Measurements from ENCODE around the gene MKI67. TPM values are rescaled to one million over a fixed set of nuclear protein-coding genes. Genes with fewer than 3 reads are reported as not detected.

Gene MKI67
- total RNA-seq, 1 experiment from 2014 or later: 151 TPM

DNA sequence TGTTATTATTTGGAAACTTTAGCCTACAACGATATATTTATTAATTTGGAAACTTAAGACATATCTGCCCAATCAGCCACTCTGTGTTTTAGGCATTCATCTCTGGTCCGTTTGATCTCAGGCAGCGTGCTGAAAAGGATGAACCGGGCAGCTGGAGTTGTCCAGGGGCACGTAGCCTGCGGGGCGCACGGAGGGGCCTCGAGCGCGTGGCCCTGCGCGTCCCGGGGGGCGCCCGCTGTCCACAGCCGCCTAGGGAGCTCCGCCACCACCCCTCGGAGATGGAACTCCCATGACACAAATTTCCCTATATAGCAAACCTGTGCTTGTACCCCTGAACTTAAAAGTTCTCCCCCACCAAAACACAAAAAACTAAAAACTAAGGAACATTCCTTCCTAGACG lies 24.3 kb upstream of the MKI67 start:
- in situ Hi-C loops (cut with HindIII; ENCODE audit: low pct_unique_long_range_greater_than_20kb, low sequenced_read_pairs): no loop called here
- POLR2A ChIA-PET: no interaction called here
- DNase-seq (ENCODE audit: low read depth, low spot score) (no peak), ATAC-seq (no peak)
- Histone ChIP-seq H3K36me3 (ENCODE audit: control insufficient read depth, insufficient read depth, low read length) (no peaks in the 10 kb centered on the region), H3K9me3 (ENCODE audit: control insufficient read depth, insufficient read depth, low read depth, low read length) (no peaks in the 10 kb centered on the region), H3K27ac (ENCODE audit: low read length) (peak overlapping the region; percentile 26; the same call in 1 of the 2 replicates), H3K4me3 (ENCODE audit: low read depth in 2 of 2, low read length in 2 of 2) (peak overlapping the region; percentile 50 to 76), H3K27me3 (ENCODE audit: control insufficient read depth, insufficient read depth, low read length) (peaks cover 4% of the 10 kb centered on the region; the same call in 1 of the 2 replicates), H3K4me1 (ENCODE audit: control insufficient read depth, insufficient read depth, low read length) (no peaks in the 10 kb centered on the region)
- CTCF ChIA-PET: interaction anchor here (0.6 to 0.7 kb wide), 2 partner anchors 134 to 598 kb away, joined by 3 read pairs; no protein-coding TSS in a partner anchor
- BruUV-seq (replicated peaks): no TSS peak
- intact Hi-C loops (cut with micrococcal nuclease; ENCODE audit: unreplicated experiment): loop anchor here (2.0 to 10.0 kb wide), 2 partner anchors 72 to 246 kb away; partner anchors contain the start of gene PTPRE
- TF ChIP-seq SIN3A (IDR thresholded peaks at IDR 0.05; ENCODE audit: borderline replicate concordance, insufficient read depth, low read depth, low read length) (no peak), TCF7L2 (IDR thresholded peaks at IDR 0.05; ENCODE audit: low read depth, low read length) (no peak)

DNA sequence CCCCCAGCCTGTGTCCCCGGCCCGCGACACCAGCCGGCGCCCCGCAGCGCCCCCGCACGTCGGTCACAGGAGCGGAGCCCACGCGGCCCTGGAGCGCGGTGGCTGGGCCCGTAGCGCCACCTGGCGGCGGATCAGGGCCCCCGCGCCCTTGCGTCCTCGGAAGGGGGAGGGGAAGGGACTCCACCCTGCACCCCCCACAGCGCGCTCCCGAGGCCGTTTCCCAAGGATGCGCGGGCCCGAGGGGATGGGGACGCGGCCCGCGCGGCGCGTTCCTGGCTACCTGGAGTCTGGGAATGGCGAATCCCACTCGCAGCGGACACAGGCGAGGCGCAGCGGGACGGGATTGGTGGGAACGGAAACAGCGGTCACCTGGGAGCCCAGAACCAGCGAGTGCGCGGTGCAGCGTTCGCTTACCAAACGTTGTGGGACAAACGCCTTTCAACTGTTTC lies 23.8 kb upstream of the MKI67 start:
- no peak for TF ChIP-seq POLR2AphosphoS5 (IDR thresholded peaks at IDR 0.05; ENCODE audit: low read depth, low read length)
- TF ChIP-seq, protein P1, sequence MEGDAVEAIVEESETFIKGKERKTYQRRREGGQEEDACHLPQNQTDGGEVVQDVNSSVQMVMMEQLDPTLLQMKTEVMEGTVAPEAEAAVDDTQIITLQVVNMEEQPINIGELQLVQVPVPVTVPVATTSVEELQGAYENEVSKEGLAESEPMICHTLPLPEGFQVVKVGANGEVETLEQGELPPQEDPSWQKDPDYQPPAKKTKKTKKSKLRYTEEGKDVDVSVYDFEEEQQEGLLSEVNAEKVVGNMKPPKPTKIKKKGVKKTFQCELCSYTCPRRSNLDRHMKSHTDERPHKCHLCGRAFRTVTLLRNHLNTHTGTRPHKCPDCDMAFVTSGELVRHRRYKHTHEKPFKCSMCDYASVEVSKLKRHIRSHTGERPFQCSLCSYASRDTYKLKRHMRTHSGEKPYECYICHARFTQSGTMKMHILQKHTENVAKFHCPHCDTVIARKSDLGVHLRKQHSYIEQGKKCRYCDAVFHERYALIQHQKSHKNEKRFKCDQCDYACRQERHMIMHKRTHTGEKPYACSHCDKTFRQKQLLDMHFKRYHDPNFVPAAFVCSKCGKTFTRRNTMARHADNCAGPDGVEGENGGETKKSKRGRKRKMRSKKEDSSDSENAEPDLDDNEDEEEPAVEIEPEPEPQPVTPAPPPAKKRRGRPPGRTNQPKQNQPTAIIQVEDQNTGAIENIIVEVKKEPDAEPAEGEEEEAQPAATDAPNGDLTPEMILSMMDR (IDR thresholded peaks at IDR 0.05): peak; percentile 100
- H3K9me3 ChIP-seq (ENCODE audit: control insufficient read depth, insufficient read depth, low read depth, low read length): no peaks in the 10 kb centered on the region
- H3K4me1 ChIP-seq (ENCODE audit: control insufficient read depth, insufficient read depth, low read length): no peaks in the 10 kb centered on the region
- peak; percentile 99 for ATAC-seq
- BruUV-seq (replicated peaks): no TSS peak
- POLR2A ChIA-PET: no interaction called here
- peak overlapping the region; percentile 26; the same call in 1 of the 2 replicates for H3K27ac ChIP-seq (ENCODE audit: low read length)
- intact Hi-C loops (cut with micrococcal nuclease; ENCODE audit: unreplicated experiment) (loop anchor here (2.0 to 10.0 kb wide), 2 partner anchors 71 to 245 kb away; partner anchors contain the start of gene PTPRE), in situ Hi-C loops (cut with HindIII; ENCODE audit: low pct_unique_long_range_greater_than_20kb, low sequenced_read_pairs) (no loop called here)
- CTCF ChIA-PET: interaction anchor here (1.2 kb wide), 1 partner anchor 12 kb away, joined by 3 read pairs; no protein-coding TSS in a partner anchor
- peak overlapping the region; percentile 50 to 76 for H3K4me3 ChIP-seq (ENCODE audit: low read depth in 2 of 2, low read length in 2 of 2)
- no peaks in the 10 kb centered on the region for H3K36me3 ChIP-seq (ENCODE audit: control insufficient read depth, insufficient read depth, low read length)
- peaks cover 4% of the 10 kb centered on the region; the same call in 1 of the 2 replicates for H3K27me3 ChIP-seq (ENCODE audit: control insufficient read depth, insufficient read depth, low read length)
- no peak for DNase-seq (ENCODE audit: low read depth, low spot score)

DNA sequence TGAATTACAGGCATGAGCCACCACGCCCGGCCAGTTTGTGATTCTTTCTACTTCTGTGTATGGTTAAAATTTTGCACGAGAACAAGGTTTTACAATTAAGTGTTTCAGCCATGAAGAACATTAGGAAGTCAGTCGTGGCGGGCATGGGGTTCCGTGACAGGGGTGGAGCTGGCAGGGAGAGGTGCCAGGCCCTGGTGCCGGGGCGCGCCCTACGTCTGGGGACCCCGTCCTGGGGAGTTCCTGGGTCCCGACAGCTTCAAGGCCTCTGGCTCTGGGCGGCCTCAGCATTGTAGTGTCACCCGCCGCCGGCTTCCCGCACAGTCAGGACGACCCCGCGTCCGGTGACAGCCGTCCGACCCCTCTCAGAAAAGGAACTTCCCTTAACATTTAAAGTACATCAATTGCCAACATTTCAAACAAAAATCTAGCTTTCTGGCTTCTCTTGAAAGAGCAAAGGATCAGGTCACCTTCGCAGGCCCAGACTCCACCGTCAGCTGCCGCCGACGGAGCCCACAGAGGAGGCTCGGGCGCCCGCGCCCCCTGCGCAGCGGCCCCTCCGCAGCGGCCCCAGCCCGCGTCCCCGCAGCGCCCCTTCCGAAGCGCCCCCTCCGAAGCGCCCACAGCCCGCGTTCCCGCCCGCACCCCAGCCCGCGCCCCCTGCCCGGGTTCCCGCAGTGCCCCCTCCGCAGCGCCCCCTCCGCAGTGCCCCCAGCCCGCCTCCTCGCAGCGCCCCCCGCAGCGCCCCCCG lies 23.2 kb upstream of the MKI67 start:
- TF ChIP-seq SIN3A (IDR thresholded peaks at IDR 0.05; ENCODE audit: borderline replicate concordance, insufficient read depth, low read depth, low read length): no peak
- TF ChIP-seq, protein P2, sequence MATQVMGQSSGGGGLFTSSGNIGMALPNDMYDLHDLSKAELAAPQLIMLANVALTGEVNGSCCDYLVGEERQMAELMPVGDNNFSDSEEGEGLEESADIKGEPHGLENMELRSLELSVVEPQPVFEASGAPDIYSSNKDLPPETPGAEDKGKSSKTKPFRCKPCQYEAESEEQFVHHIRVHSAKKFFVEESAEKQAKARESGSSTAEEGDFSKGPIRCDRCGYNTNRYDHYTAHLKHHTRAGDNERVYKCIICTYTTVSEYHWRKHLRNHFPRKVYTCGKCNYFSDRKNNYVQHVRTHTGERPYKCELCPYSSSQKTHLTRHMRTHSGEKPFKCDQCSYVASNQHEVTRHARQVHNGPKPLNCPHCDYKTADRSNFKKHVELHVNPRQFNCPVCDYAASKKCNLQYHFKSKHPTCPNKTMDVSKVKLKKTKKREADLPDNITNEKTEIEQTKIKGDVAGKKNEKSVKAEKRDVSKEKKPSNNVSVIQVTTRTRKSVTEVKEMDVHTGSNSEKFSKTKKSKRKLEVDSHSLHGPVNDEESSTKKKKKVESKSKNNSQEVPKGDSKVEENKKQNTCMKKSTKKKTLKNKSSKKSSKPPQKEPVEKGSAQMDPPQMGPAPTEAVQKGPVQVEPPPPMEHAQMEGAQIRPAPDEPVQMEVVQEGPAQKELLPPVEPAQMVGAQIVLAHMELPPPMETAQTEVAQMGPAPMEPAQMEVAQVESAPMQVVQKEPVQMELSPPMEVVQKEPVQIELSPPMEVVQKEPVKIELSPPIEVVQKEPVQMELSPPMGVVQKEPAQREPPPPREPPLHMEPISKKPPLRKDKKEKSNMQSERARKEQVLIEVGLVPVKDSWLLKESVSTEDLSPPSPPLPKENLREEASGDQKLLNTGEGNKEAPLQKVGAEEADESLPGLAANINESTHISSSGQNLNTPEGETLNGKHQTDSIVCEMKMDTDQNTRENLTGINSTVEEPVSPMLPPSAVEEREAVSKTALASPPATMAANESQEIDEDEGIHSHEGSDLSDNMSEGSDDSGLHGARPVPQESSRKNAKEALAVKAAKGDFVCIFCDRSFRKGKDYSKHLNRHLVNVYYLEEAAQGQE (IDR thresholded peaks at IDR 0.05; ENCODE audit: insufficient read depth in 1 of 2, low read depth in 2 of 2, low read length in 1 of 2): no peak
- no peak for TF ChIP-seq TCF7L2 (IDR thresholded peaks at IDR 0.05; ENCODE audit: low read depth, low read length)
- no peak for TF ChIP-seq POLR2AphosphoS5 (IDR thresholded peaks at IDR 0.05; ENCODE audit: low read depth, low read length)
- TF ChIP-seq, protein P1 (IDR thresholded peaks at IDR 0.05): no peak; the same call in 1 of the 2 replicates
- in situ Hi-C loops (cut with HindIII; ENCODE audit: low pct_unique_long_range_greater_than_20kb, low sequenced_read_pairs): no loop called here
- no peaks in the 10 kb centered on the region for H3K9me3 ChIP-seq (ENCODE audit: control insufficient read depth, insufficient read depth, low read depth, low read length)
- no TSS peak for BruUV-seq (replicated peaks)
- intact Hi-C loops (cut with micrococcal nuclease; ENCODE audit: unreplicated experiment): loop anchor here (2.0 to 10.0 kb wide), 2 partner anchors 71 to 245 kb away; partner anchors contain the start of gene PTPRE
- H3K4me3 ChIP-seq (ENCODE audit: low read depth in 2 of 2, low read length in 2 of 2): no peak overlapping the region
- DNase-seq (ENCODE audit: low read depth, low spot score): no peak
- ChIA-PET CTCF (interaction anchor here (1.2 kb wide), 1 partner anchor 11 kb away, joined by 3 read pairs; no protein-coding TSS in a partner anchor), POLR2A (no interaction called here)
- H3K27me3 ChIP-seq (ENCODE audit: control insufficient read depth, insufficient read depth, low read length): no peaks in the 10 kb centered on the region
- peak; percentile 33; the same call in 1 of the 2 replicates for ATAC-seq
- H3K4me1 ChIP-seq (ENCODE audit: control insufficient read depth, insufficient read depth, low read length): no peaks in the 10 kb centered on the region
- no peaks in the 10 kb centered on the region for H3K36me3 ChIP-seq (ENCODE audit: control insufficient read depth, insufficient read depth, low read length)
- no peak overlapping the region for H3K27ac ChIP-seq (ENCODE audit: low read length)

All from Panc1 (cell line).